ENCODE results near the gene TYW3. TPM values are rescaled to one million over a fixed set of nuclear protein-coding genes. Genes with fewer than 3 reads are reported as not detected.
"Not testable (repeated sequence)": the region's sequence is repeated elsewhere in the genome, so short reads cannot be mapped to it uniquely, and the experiment has no call there.

The TYW3 gene
- polyA plus RNA-seq, 2 donors = 9.0 to 15.4 TPM

GRCh38 chr1:74748960-74749359 lies 16.0 kb downstream of the TYW3 start:
- H3K36me3 ChIP-seq (ENCODE audit: control insufficient read depth in 2 of 2, insufficient read depth in 2 of 2, low read length in 1 of 2) = peaks cover 10 to 12% of the 10 kb centered on the region in 2 donors
- no peaks in the 10 kb centered on the region for H3K27me3 ChIP-seq (ENCODE audit: control insufficient read depth in 1 of 2, insufficient read depth in 2 of 2, low read length in 2 of 2)
- WGBS, 2 donors = 81 to 91% methylated on average over 1 of the region's 1 CpG
- H3K9me3 ChIP-seq (ENCODE audit: control insufficient read depth in 2 of 2, insufficient read depth in 1 of 2, low read depth in 1 of 2, low read length in 1 of 2) = peaks cover 0 to 4% of the 10 kb centered on the region in 2 donors
- H3K4me1 ChIP-seq (ENCODE audit: control insufficient read depth in 2 of 2, insufficient read depth in 2 of 2, low read length in 1 of 2) = no peaks in the 10 kb centered on the region
- H3K27ac ChIP-seq (ENCODE audit: low read depth in 2 of 2, low read length in 1 of 2) = no peak overlapping the region
- H3K4me3 ChIP-seq (ENCODE audit: low read depth in 1 of 2, low read length in 2 of 2) = no peak overlapping the region

GRCh38 chr1:74753104-74753503 lies 20.2 kb downstream of the TYW3 start:
- H3K4me1 ChIP-seq (ENCODE audit: control insufficient read depth in 2 of 2, insufficient read depth in 2 of 2, low read length in 1 of 2) = no peaks in the 10 kb centered on the region
- no peaks in the 10 kb centered on the region for H3K27me3 ChIP-seq (ENCODE audit: control insufficient read depth in 1 of 2, insufficient read depth in 2 of 2, low read length in 2 of 2)
- no peak overlapping the region for H3K4me3 ChIP-seq (ENCODE audit: low read depth in 1 of 2, low read length in 2 of 2)
- H3K27ac ChIP-seq (ENCODE audit: low read depth in 2 of 2, low read length in 1 of 2) = no peak overlapping the region
- peaks cover 5 to 9% of the 10 kb centered on the region in 2 donors for H3K36me3 ChIP-seq (ENCODE audit: control insufficient read depth in 2 of 2, insufficient read depth in 2 of 2, low read length in 1 of 2)
- no peaks in the 10 kb centered on the region for H3K9me3 ChIP-seq (ENCODE audit: control insufficient read depth in 2 of 2, insufficient read depth in 1 of 2, low read depth in 1 of 2, low read length in 1 of 2)
- 90 to 96% methylated on average over 2 of the region's 2 CpGs for WGBS, 2 donors

GRCh38 chr1:74755475-74755874 lies 22.5 kb downstream of the TYW3 start:
- Histone ChIP-seq H3K27me3 (ENCODE audit: control insufficient read depth in 1 of 2, insufficient read depth in 2 of 2, low read length in 2 of 2) (no peaks in the 10 kb centered on the region), H3K27ac (ENCODE audit: low read depth in 2 of 2, low read length in 1 of 2) (no peak overlapping the region), H3K4me3 (ENCODE audit: low read depth in 1 of 2, low read length in 2 of 2) (no peak overlapping the region), H3K4me1 (ENCODE audit: control insufficient read depth in 2 of 2, insufficient read depth in 2 of 2, low read length in 1 of 2) (no peaks in the 10 kb centered on the region), H3K36me3 (ENCODE audit: control insufficient read depth in 2 of 2, insufficient read depth in 2 of 2, low read length in 1 of 2) (peaks cover 3 to 6% of the 10 kb centered on the region in 2 donors), H3K9me3 (ENCODE audit: control insufficient read depth in 2 of 2, insufficient read depth in 1 of 2, low read depth in 1 of 2, low read length in 1 of 2) (no peaks in the 10 kb centered on the region)

GRCh38 chr1:74756650-74757049 lies 23.7 kb downstream of the TYW3 start:
- H3K27ac ChIP-seq (ENCODE audit: low read depth in 2 of 2, low read length in 1 of 2); H3K4me1 ChIP-seq (ENCODE audit: control insufficient read depth in 2 of 2, insufficient read depth in 2 of 2, low read length in 1 of 2); H3K36me3 ChIP-seq (ENCODE audit: control insufficient read depth in 2 of 2, insufficient read depth in 2 of 2, low read length in 1 of 2); H3K4me3 ChIP-seq (ENCODE audit: low read depth in 1 of 2, low read length in 2 of 2); H3K27me3 ChIP-seq (ENCODE audit: control insufficient read depth in 1 of 2, insufficient read depth in 2 of 2, low read length in 2 of 2); H3K9me3 ChIP-seq (ENCODE audit: control insufficient read depth in 2 of 2, insufficient read depth in 1 of 2, low read depth in 1 of 2, low read length in 1 of 2): not testable (repeated sequence)
- 97 to 100% methylated on average over 2 of the region's 2 CpGs for WGBS, 2 donors

- Histone ChIP-seq H3K36me3 (ENCODE audit: control insufficient read depth in 2 of 2, insufficient read depth in 2 of 2, low read length in 1 of 2) (no peaks in the 10 kb centered on the region), H3K27me3 (ENCODE audit: control insufficient read depth in 1 of 2, insufficient read depth in 2 of 2, low read length in 2 of 2) (no peaks in the 10 kb centered on the region), H3K9me3 (ENCODE audit: control insufficient read depth in 2 of 2, insufficient read depth in 1 of 2, low read depth in 1 of 2, low read length in 1 of 2) (no peaks in the 10 kb centered on the region), H3K27ac (ENCODE audit: low read depth in 2 of 2, low read length in 1 of 2) (no peak overlapping the region), H3K4me1 (ENCODE audit: control insufficient read depth in 2 of 2, insufficient read depth in 2 of 2, low read length in 1 of 2) (no peaks in the 10 kb centered on the region), H3K4me3 (ENCODE audit: low read depth in 1 of 2, low read length in 2 of 2) (no peak overlapping the region)
- 67 to 77% methylated on average over 4 of the region's 4 CpGs for WGBS, 2 donors
These were observed 30.9 kb downstream of the TYW3 start for GRCh38 chr1:74763807-74764206.

- no peak overlapping the region for H3K27ac ChIP-seq (ENCODE audit: low read depth in 2 of 2, low read length in 1 of 2)
- H3K9me3 ChIP-seq (ENCODE audit: control insufficient read depth in 2 of 2, insufficient read depth in 1 of 2, low read depth in 1 of 2, low read length in 1 of 2) = no peaks in the 10 kb centered on the region
- WGBS, 2 donors = 79 to 82% methylated on average over 2 of the region's 2 CpGs
- H3K4me1 ChIP-seq (ENCODE audit: control insufficient read depth in 2 of 2, insufficient read depth in 2 of 2, low read length in 1 of 2) = no peaks in the 10 kb centered on the region
- H3K36me3 ChIP-seq (ENCODE audit: control insufficient read depth in 2 of 2, insufficient read depth in 2 of 2, low read length in 1 of 2) = no peaks in the 10 kb centered on the region
- H3K27me3 ChIP-seq (ENCODE audit: control insufficient read depth in 1 of 2, insufficient read depth in 2 of 2, low read length in 2 of 2) = no peaks in the 10 kb centered on the region
- no peak overlapping the region for H3K4me3 ChIP-seq (ENCODE audit: low read depth in 1 of 2, low read length in 2 of 2)
These were observed 33.6 kb downstream of the TYW3 start for GRCh38 chr1:74766579-74766978.

- no peaks in the 10 kb centered on the region for H3K36me3 ChIP-seq (ENCODE audit: control insufficient read depth in 2 of 2, insufficient read depth in 2 of 2, low read length in 1 of 2)
- H3K27ac ChIP-seq (ENCODE audit: low read depth in 2 of 2, low read length in 1 of 2) = no peak overlapping the region
- H3K27me3 ChIP-seq (ENCODE audit: control insufficient read depth in 1 of 2, insufficient read depth in 2 of 2, low read length in 2 of 2) = no peaks in the 10 kb centered on the region
- WGBS, 2 donors = 63 to 67% methylated on average over 3 of the region's 3 CpGs
- no peaks in the 10 kb centered on the region for H3K4me1 ChIP-seq (ENCODE audit: control insufficient read depth in 2 of 2, insufficient read depth in 2 of 2, low read length in 1 of 2)
- H3K4me3 ChIP-seq (ENCODE audit: low read depth in 1 of 2, low read length in 2 of 2) = no peak overlapping the region
- no peaks in the 10 kb centered on the region for H3K9me3 ChIP-seq (ENCODE audit: control insufficient read depth in 2 of 2, insufficient read depth in 1 of 2, low read depth in 1 of 2, low read length in 1 of 2)
These were observed 34.5 kb downstream of the TYW3 start for GRCh38 chr1:74767490-74767889.

- no peaks in the 10 kb centered on the region for H3K4me1 ChIP-seq (ENCODE audit: control insufficient read depth in 2 of 2, insufficient read depth in 2 of 2, low read length in 1 of 2)
- WGBS, 2 donors = 23 to 28% methylated on average over 7 of the region's 7 CpGs
These were observed 39.1 kb downstream of the TYW3 start for GRCh38 chr1:74771913-74772515.

GRCh38 chr1:74772945-74773344 lies 40.0 kb downstream of the TYW3 start:
- H3K9me3 ChIP-seq (ENCODE audit: control insufficient read depth in 2 of 2, insufficient read depth in 1 of 2, low read depth in 1 of 2, low read length in 1 of 2) = no peaks in the 10 kb centered on the region
- 56 to 65% methylated on average over 1 of the region's 1 CpG for WGBS, 2 donors
- no peaks in the 10 kb centered on the region for H3K4me1 ChIP-seq (ENCODE audit: control insufficient read depth in 2 of 2, insufficient read depth in 2 of 2, low read length in 1 of 2)

More at GRCh38 chr1:74771913-74772515, 39.1 kb downstream of the TYW3 start:
- no peaks in the 10 kb centered on the region for H3K36me3 ChIP-seq (ENCODE audit: control insufficient read depth in 2 of 2, insufficient read depth in 2 of 2, low read length in 1 of 2)
- H3K9me3 ChIP-seq (ENCODE audit: control insufficient read depth in 2 of 2, insufficient read depth in 1 of 2, low read depth in 1 of 2, low read length in 1 of 2) = no peaks in the 10 kb centered on the region
- no peaks in the 10 kb centered on the region for H3K27me3 ChIP-seq (ENCODE audit: control insufficient read depth in 1 of 2, insufficient read depth in 2 of 2, low read length in 2 of 2)
- no peak overlapping the region for H3K27ac ChIP-seq (ENCODE audit: low read depth in 2 of 2, low read length in 1 of 2)
- H3K4me3 ChIP-seq (ENCODE audit: low read depth in 1 of 2, low read length in 2 of 2) = no peak overlapping the region

GRCh38 chr1:74773582-74773981 lies 40.6 kb downstream of the TYW3 start:
- Histone ChIP-seq H3K4me3 (ENCODE audit: low read depth in 1 of 2, low read length in 2 of 2) (no peak overlapping the region), H3K4me1 (ENCODE audit: control insufficient read depth in 2 of 2, insufficient read depth in 2 of 2, low read length in 1 of 2) (no peaks in the 10 kb centered on the region), H3K36me3 (ENCODE audit: control insufficient read depth in 2 of 2, insufficient read depth in 2 of 2, low read length in 1 of 2) (no peaks in the 10 kb centered on the region), H3K27ac (ENCODE audit: low read depth in 2 of 2, low read length in 1 of 2) (no peak overlapping the region), H3K9me3 (ENCODE audit: control insufficient read depth in 2 of 2, insufficient read depth in 1 of 2, low read depth in 1 of 2, low read length in 1 of 2) (no peaks in the 10 kb centered on the region), H3K27me3 (ENCODE audit: control insufficient read depth in 1 of 2, insufficient read depth in 2 of 2, low read length in 2 of 2) (no peaks in the 10 kb centered on the region)
- WGBS, 2 donors = 68 to 87% methylated on average over 2 of the region's 2 CpGs

More at GRCh38 chr1:74772945-74773344, 40.0 kb downstream of the TYW3 start:
- H3K4me3 ChIP-seq (ENCODE audit: low read depth in 1 of 2, low read length in 2 of 2) = no peak overlapping the region
- no peaks in the 10 kb centered on the region for H3K36me3 ChIP-seq (ENCODE audit: control insufficient read depth in 2 of 2, insufficient read depth in 2 of 2, low read length in 1 of 2)
- no peak overlapping the region for H3K27ac ChIP-seq (ENCODE audit: low read depth in 2 of 2, low read length in 1 of 2)
- no peaks in the 10 kb centered on the region for H3K27me3 ChIP-seq (ENCODE audit: control insufficient read depth in 1 of 2, insufficient read depth in 2 of 2, low read length in 2 of 2)
